Inferior parietal cortex (tissue), 1 donor: Measurements from ENCODE around the gene USH2A.

Experiments
- DNase-seq: peaks from one replicate; pipeline ENCODE4 v3.0.0-alpha.2; 2016; ENCODE audit errors: extremely low spot score

Gene USH2A

DNA sequence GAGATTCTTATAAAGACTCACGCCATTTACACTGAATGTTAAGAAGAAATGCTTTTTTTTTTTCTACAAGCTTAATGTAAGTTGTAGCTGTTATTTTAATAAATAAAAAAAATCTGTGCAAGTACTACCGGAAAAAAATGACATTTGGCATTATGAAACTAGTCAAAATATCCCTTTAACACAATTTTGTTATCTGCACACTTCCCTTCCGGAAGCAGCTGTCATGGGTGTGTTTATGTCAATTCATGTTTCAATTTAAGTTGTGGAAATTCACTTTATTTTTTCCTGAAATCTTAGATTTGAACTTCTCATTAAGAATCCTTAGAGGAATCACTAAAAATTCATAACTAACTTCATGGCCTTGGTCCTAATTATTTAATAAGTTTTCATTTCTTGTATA lies 548.0 kb downstream of the USH2A start:
- no peak for DNase-seq

- no peak for DNase-seq
These were observed 550.6 kb downstream of the USH2A start for GRCh38 chr1:215872658-215873057.

- no peak for DNase-seq
These were observed 554.7 kb downstream of the USH2A start for GRCh38 chr1:215868500-215868899.

DNA sequence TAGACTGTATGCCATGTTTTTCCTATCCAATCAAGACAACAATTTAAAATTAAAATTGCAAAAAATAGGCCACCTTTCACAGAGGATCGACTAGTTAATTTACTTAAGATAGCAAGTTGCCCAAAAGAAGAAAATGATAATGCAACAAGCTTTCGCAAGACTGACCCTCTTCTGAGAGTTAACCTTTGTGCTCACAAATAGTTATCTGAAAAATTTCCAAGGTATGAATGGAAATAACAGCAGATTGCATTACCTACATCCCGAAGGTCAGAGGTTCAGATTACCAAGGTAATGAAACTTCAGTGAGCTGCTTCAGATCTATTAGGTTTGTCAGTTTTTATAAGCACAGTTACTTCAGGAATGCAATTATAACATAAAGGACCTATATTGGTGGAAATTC lies 558.2 kb downstream of the USH2A start:
- DNase-seq, result no peak

- no peak for DNase-seq
These were observed 559.5 kb downstream of the USH2A start for GRCh38 chr1:215863796-215864195.

- no peak for DNase-seq
These were observed 562.4 kb downstream of the USH2A start for GRCh38 chr1:215860833-215861232.

DNA sequence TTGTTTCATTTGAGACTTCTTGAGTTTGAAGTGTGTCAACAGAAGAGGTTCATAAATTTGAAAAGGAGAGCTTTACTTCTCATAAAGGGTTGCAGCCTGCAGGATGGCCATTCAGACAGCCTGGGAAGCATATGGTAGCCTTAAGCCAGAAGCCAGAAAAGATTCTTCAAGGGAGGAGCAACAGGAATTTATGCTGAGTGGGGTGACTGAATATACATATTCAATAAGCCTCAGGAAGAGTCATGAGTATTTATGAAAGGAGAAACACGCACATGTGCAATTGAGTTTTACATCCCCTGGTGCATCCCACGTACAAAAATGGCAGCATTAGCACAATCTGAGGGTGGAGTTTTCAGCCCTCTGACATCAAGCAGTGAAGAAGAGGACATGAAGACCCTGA lies 565.9 kb downstream of the USH2A start:
- no peak for DNase-seq

DNA sequence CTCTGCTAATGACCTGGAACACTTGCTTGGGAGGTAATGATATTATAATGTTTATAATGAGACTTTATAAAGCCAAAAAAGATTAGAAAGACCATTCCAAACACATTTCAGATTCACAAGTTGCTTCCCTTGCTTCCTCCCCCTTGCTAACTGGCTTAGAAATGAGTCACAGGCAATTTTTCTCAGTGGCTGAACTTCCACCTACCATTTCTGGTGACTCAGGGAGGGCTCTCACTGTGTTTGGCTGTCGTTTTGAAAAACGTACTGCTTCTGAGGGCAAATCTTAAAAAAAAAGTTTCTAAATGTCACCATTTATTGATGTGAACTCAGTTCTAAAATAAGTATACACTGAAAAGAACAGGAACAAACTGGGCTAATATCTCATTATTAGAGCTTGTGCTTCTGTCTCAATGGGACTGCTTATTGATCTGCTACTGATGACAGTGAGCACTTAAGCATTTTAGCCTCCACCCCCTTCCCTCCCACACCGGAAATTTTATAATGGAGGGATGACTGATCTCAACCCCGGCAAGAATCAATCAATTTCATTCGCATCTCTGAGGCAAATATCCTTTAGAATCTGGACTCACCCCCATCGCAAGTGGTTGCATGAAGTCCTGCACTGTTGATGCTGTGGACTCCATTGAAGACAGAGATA lies 577.9 kb downstream of the USH2A start:
- DNase-seq, result no peak

- DNase-seq, result no peak
These were observed 578.5 kb downstream of the USH2A start for GRCh38 chr1:215844777-215845176.

DNA sequence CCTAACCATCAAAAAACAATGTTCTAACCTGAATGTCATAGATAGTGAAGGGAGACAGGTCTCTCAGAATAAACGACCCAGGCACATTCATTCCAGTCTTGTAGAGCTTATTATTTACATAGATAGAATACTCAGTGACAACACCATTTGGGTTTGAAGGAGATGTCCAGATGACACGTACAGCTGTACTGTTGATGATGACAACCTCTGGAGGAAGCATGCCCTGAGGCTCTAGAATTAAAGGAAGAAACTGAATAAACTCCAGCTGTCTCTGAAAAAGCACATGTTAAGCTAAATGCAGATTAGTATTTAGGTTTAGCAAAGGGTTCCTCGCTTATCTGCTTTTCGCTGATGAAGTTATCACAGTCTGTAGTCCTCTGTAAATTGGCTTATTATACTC lies 579.0 kb downstream of the USH2A start:
- DNase-seq, result no peak

- DNase-seq, result no peak
These were observed 580.3 kb downstream of the USH2A start for GRCh38 chr1:215842905-215843304.

DNA sequence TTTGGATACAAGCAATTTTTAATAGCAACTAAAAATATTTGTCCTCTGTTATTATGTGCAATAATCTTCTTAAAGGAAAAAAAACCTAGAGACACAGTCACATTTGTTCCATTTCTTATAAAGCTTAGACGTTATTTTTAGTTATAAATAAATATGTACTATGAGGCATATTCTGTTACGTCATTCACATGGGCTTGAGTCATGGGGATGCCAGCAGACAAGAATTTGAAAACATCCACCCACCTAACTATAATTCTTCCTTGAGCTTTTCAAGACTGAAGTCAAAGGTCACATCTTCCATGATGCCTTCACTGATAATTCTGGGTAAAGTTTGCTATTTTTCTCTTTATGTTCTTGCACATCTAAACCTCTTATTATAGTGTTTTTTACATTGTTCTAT lies 587.3 kb downstream of the USH2A start:
- no peak for DNase-seq

GRCh38 chr1:215833941-215834729 lies 589.1 kb downstream of the USH2A start:
- DNase-seq, result no peak

DNA sequence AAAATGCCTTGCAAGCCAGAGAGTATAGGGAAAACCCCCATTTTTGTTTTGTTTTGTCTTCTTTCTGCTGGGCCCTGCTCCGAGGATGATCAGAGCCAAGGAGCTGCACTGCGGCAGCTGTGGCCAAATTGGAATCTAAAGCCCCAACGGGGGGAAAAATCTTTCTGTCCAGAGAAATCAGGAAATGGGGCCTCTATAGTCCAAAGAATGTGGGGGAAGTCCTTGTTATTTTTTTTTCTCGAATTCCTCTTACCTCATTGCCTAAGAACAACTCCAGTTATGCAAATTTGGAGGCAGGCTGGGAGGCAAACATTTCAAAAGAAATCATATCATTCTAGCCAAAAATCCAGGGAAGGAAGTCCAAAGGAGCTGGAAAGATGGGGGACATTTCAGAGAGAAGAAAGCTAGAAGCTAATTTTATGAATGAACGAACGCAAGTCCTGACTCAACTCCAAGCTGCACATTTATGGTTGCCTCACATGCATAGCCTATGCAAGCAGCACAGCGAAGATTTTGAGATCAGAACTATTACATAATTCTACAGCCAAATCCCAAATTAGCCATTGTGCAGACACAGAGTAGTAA lies 592.9 kb downstream of the USH2A start:
- DNase-seq, result no peak

DNA sequence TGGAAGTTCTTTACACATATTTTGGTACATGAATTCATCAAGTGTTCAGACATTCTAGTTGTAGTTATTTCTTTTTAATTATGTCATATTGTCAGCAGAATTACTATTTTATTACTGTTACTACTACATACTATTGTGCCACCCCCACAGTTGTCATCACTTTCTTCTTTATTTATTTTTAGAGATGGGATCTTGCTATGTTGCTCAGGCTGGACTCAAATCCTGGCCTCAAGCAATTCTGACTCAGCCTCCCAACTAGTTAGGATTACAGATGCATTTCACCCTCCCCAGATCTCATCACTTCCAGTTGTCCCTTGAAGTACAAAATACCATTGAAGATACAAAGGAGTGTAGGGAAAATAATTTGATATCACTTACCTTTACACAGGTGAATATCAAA lies 598.2 kb downstream of the USH2A start:
- no peak for DNase-seq

GRCh38 chr1:215824245-215824644 lies 599.0 kb downstream of the USH2A start:
- DNase-seq, result no peak

- DNase-seq, result no peak
These were observed 604.1 kb downstream of the USH2A start for GRCh38 chr1:215819114-215819513.

GRCh38 chr1:215807911-215808436 lies 615.3 kb downstream of the USH2A start:
- DNase-seq, result no peak

DNA sequence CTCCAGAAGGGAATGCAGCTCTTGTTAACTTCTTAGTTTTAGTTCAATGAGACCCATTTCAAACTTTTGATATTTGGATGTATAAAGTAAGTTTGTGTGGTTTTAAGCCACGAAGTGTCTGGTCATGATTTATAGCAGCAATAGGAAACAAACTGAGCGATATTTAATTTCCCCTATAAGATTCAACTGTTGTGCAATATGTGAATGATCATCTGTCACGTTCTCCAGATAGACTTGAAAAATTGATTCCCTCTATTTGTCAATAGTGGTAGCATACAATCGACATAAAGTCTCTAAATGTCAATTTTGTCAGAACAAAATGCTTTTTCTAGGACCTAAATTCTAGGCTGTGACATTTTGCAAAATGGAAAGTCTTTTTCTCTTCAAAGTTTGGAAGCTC lies 616.0 kb downstream of the USH2A start:
- DNase-seq, result no peak

- no peak for DNase-seq
These were observed 625.4 kb downstream of the USH2A start for GRCh38 chr1:215797859-215798258.

DNA sequence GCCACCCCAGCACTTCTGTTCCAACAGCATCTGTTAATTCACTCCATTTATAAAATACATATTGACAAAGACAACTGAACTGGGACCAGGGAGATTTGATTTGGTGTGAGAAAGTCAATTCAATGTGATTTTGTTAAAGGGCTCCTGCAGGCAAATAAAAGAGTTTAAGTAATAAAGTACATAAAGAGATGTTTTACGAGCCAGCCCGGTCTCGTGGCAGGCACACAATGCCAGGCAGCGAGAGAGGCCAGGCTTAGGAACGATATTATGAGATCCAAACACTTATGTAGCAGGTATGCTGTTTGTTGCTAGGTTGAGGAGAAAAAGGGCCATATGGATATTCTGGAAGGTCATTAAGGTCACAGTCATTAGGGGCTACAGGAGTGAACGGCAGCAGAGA lies 629.1 kb downstream of the USH2A start:
- no peak for DNase-seq

GRCh38 chr1:215793180-215793579 lies 630.1 kb downstream of the USH2A start:
- DNase-seq, result peak; percentile 47

DNA sequence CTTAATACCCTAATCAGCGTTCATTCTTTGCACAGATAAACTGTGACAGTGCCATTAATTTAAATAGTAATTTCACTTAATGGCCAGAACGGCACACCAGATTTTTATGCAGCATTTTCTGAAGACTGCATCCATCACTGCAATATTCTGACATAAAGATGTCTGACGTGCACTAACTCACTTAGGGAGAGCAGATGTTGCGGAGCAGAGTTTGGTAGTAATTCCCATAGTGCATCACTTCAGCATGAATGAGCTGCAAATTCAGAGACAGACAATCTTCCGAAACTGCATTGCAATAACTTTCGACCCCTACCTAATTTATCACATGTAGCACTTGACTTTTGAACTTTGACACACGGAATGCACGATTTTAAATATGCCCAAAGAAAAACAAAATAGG lies 630.8 kb downstream of the USH2A start:
- DNase-seq, result no peak
